NT2/D1 (cell line): ENCODE measurements around the gene TMA7B.

Source experiments
- SUZ12 ChIP-seq: IDR thresholded peaks from 2 replicates; pipeline ENCODE4 v1.6.1; 2011; ENCODE audit not compliant: insufficient read length, insufficient read depth; ENCODE audit errors: extremely low read depth
- YY1 ChIP-seq: IDR thresholded peaks from 2 replicates; pipeline ENCODE4 v1.6.1; 2011; ENCODE audit not compliant: insufficient read length, insufficient read depth

DNA sequence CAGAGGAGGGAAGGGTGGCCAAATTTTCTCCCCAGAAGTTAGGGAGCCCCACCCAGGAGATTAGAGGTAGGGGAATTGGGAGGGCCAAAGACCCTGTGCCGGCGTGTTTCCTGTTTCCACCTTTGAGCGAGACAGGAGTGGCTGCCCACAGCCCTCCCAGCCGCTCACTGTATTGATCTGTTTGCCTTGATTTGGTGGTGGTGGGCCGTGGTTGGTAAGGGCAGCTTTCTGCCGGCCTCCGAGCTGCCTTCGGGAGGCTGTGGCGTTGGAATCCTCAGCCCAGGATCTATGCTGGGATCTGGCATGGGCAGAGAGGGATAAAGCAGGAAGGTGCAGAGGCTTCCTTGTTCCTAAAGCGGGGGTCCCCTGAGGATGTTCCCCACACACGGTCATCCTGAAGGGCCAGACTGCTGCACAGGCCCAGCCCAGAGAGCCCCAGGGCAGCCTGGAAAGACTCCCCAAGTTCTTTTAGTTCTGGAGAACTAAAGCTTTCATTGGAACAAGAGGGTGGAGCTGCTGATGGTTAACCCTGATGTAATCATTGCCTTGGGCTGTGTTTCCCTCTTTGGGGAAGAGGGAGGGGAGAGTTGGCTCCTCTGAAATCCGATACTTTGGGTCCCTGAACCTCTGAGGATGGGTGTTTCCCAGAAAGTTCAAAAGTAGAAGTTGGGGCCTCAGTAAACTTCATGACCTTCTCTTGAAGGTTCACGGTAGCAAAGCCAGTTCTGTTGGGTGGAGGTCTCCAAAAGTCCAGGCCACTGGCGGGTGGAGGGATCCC is 41.8 kb downstream of the TMA7B start:
- no peak for TF ChIP-seq YY1
- TF ChIP-seq SUZ12 = no peak
